ENCODE measurements around the gene ITGA11.

GRCh38 chr15:68277603-68278344 lies 154.2 kb downstream of the ITGA11 start, which contains the start of gene FEM1B:
- TF ChIP-seq CTCF (IDR thresholded peaks at IDR 0.05) (peak in 2 of 7 experiments; percentile 17 to 44), POLR2A (IDR thresholded peaks at IDR 0.05) (peak; percentile 44 to 81 (median 79))
